Renal pelvis (tissue), 4 donors: ENCODE results near the gene CSMD2. TPM values are rescaled to one million over a fixed set of nuclear protein-coding genes. Genes with fewer than 3 reads are reported as not detected.
"Not testable (repeated sequence)": the region's sequence is repeated elsewhere in the genome, so short reads cannot be mapped to it uniquely, and the experiment has no call there.

Experiments used
- DNase-seq: peaks from one replicate; pipeline ENCODE4 v3.0.0-alpha.2; 2013
- polyA plus RNA-seq, 3 donors: library from polyadenylated mRNA; unstranded; fragments of 120-200 nt; gene quantifications; one replicate each; pipeline ENCODE4 v1.2.1, GENCODE V29; 2013; ENCODE audit not compliant: insufficient read length in 3 of 3

The CSMD2 gene
- polyA plus RNA-seq, 3 donors: 0.87 to 1.3 (median 1.0) TPM

DNA sequence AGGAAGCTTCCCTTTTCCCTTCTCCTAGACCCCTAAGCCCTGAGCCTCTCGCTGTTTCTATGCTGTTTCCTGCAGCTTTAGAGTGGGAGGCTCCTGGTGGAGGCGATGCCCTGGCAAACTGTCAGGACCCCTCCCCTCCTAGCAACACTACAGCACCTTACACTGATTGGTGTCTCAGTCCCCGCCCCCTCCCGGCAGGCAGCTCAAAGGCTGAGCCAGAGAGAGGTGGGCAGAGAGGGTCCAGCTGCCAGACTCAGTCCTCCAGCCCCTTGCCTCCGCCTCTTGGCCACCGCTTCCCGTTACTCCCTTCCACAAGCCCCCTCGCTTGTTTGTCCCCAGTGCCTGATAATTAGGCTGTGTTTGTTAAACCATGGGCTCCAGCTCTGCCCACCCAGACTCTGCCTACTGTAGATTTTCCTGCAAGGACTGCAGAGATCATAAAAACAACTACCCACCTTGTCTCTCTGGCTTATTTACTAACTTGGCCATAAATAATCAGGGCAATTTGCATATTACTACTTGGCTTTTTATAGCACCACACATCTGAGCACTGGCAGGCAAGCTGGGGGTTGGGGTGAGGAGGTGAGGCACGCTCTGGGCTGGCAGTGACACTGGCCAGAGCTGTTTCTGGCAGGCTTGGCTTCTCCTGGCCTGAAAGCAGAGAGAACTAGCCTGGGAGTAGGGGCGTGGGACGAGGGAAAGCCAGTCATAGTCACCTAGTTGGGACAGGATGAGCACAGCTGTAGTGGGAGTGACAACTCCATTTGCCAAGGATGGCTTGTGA is 107.5 kb downstream of the CSMD2 start:
- DNase-seq: peak; percentile 14

DNA sequence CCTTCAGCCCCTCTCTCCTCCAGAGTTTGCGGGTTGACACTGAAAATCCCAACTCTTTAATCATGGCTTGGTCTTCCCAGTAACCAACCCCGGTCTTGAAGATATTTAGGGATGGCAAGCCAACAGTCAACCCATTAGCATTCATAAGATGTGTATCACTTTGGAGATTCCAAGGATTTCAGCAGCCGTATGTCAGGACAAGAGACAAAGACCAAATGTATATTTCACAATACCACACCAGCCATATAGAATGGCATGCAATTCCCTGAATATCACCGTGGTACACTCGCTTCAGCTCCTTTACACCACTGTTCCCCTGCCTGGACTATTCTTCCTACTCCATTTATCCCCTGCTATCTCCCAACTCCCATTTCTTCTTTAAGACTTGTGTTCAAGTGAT is 109.2 kb downstream of the CSMD2 start:
- DNase-seq: no peak

DNA sequence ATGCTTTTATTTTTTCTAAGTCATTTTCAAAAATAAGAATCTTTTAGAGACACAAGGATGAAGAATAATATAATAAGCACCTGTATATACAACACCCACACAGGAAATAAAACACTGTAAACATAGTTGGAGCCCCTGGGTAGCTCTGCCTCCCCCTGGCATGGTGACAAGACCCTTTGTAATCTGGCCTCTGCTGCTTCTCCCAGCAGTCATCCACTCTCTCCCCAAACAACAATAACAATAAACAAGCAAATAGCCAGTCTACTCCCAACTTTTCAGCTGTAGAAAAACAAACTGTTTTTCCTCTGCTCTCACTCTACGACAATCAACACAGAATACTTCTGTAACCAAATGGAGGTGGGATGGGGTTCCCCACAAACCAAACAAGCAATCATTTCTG is 110.1 kb downstream of the CSMD2 start:
- DNase-seq: no peak

- DNase-seq: no peak
These were observed 111.4 kb downstream of the CSMD2 start for GRCh38 chr1:34053660-34054059.

GRCh38 chr1:34052565-34052964 is 112.5 kb downstream of the CSMD2 start:
- DNase-seq: no peak

- DNase-seq: no peak
These were observed 114.1 kb downstream of the CSMD2 start for GRCh38 chr1:34050709-34051485.

DNA sequence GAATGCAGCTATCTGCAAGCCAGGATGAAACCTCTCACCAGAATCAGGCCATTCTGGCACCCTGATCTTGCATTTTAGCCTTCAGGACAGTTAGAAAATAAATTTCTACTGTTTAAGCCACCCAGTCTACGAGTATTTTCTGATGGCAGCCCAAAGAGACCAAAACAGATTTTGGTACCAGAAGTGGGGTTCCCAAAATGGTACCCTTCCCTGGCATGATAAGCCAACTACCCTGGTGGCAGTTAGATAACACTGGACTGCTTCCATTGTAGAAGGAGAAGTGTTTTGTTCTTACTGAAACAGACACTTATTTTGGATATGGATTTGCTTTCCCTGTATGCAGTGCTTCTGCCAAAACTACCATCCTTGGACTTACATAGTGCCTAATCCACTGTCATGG is 115.0 kb downstream of the CSMD2 start:
- no peak for DNase-seq

- no peak for DNase-seq
These were observed 115.6 kb downstream of the CSMD2 start for GRCh38 chr1:34049477-34049876.

GRCh38 chr1:34037856-34038255 is 127.2 kb downstream of the CSMD2 start:
- no peak for DNase-seq

GRCh38 chr1:34037109-34037508 is 127.9 kb downstream of the CSMD2 start:
- DNase-seq: no peak

DNA sequence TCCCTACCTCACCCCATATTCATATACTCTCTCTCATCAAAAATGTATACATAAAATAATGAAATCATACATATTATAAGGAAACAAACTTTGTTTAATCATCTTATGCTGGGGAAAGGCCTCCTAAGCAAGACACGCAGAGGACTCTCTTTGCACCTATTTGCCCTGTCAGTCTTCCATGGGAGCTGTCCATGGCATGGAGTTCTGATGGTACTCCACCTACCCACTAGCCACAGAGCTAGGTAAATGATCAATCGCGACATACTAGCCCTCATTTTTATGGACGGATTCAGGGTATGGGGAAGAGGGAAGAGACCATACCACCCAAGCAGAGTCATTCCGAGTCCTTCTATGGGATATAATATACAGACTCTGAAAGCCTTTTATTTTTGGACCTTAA is 131.0 kb downstream of the CSMD2 start:
- DNase-seq: no peak

GRCh38 chr1:34029954-34030353 is 135.1 kb downstream of the CSMD2 start:
- DNase-seq: no peak

GRCh38 chr1:34029515-34029914 is 135.5 kb downstream of the CSMD2 start:
- DNase-seq: no peak

DNA sequence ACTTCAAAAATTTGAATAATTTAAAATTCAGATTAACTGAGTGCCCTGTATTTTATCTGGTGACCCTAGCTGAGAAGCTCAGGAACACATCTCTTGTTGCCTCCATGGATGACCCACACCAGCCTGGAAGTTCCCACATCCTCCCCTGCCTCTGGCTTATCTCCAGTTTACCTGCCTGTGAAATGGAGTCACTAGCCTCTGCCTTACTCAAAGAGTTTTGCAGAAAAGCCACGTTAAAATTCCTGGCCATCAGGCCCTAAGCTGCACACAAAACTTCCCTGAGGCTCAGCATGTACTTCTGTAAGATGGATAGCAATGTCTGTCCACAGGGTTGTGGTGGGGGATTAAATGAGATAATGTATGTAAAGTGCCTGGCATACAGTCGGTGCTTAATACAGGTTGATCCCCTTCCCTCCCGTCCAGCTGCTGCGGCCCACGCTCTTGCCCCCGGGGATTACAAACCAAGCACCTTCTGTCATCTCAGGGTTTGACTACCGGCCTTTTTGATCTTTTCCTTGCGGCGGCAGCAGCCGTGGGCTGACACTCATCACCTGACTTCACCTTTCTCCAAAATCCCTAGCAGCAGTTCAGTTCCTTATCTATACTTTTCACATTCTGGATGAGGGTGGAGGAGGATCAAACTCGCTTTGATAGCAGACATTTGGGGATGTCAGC is 136.5 kb downstream of the CSMD2 start:
- DNase-seq: no peak

DNA sequence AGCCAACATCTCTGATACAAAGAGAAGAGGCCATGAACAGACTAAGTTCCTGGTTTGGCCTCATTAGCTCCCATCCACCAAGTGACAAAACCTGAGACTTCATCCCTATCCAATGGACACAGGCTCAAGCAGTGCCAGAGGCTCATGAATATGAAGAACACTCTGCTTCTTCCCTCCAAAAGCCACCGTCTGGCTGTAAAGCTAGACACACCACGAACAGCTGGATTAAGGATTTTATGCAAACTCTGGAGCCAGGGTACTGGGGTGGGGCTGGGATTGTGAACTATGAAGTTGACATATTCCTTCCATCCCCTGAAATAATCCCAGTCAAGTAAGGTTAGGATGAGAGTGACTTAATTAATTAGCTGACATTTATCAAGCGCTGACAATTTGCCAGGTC is 139.4 kb downstream of the CSMD2 start:
- DNase-seq: no peak

GRCh38 chr1:34024485-34024884 is 140.5 kb downstream of the CSMD2 start:
- no peak for DNase-seq

GRCh38 chr1:34019741-34020552 is 145.1 kb downstream of the CSMD2 start:
- DNase-seq: no peak

DNA sequence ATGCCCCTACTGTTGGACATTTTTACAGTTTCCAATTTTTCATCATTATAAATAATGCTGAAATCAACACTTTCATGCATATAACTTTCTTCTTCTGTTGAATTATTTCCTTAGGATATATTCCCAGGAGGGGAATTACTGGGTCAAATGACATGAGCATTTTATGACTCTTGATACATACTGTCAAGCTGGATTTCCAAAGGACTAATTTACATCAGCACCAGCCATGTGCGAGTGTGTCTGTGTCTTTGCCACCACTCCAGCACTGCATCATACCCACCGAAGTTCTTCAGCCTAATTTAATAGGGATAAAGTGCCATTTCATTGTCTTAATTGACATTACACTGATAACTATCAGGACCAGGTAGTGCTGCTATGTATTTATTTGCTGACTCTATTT is 146.7 kb downstream of the CSMD2 start:
- no peak for DNase-seq

DNA sequence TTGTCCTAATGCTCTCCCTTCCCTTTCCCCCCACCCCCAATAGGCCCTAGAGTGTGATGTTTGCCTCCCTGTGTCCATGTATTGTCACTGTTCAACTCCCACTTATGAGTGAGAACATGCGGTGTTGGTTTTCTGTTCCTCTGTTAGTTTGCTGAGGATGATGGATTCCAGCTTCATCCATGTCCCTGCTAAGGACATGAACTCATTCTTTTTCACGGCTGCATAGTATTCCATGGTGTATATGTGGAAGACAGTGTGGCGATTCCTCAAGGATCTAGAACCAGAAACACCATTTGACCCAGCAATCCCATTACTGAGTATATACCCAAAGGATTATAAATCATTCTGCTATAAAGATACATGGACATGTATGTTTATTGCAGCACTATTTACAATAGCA is 148.7 kb downstream of the CSMD2 start:
- DNase-seq: not testable (repeated sequence)

DNA sequence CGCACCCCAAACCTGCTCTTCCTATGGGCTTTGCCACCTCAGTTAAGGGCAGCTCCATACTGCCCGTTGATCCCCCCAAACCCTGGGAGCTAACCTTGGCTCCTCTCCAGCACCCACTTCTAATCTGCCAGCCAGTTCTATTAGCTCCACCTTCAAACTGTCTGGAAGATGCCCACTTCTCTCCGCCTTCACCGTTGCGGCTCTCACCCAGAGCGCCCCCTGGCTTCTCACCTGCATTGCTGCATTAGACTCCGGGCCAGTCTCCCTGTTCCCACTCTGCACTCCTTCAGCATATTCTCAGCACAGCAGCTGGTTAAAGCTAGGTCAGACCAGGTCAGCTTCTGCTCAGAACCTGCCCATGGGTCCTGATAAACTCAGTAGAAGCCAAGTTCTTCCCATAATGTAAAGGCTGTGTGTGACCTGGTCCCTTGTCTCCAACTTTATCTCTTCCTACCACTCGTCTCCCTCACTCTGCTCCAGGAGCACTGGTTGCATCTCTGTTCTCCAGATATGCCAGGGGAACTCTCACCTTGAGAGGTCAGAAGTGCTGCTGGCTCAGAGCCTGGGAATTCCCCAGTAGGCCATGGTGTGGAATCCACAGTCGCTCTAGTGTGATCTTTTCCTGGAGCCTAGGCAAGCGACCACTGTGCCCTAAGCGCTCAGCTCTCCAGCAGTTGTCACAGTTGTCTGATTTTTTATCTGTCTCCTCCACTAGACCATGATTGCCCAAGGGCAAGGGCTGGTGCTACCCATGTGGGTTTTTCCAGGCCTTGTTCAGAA is 150.9 kb downstream of the CSMD2 start:
- peak; percentile 11 for DNase-seq

DNA sequence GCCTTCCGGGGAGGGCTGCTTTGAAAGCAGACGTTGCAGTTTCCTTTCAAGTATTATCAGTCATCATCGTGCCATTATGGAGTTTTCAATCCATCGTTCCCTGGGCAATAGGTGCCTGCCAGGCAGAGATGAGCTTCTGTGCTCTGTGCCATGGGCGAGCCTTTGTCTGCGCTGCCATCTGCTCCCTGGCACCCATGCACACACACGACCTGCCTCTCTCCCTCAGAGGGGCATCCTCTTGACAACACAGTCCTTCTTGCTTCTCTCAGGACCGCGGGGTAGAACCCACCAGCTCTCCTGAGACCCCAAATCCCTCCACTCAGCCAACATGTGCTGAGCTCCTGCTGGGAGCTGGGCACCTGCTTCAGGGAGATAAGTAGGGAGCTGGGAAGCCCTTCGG is 151.9 kb downstream of the CSMD2 start:
- no peak for DNase-seq
